GM03348 (cell line): ENCODE data around the gene PAQR5.
"Not testable (repeated sequence)": the region's sequence is repeated elsewhere in the genome, so short reads cannot be mapped to it uniquely, and the experiment has no call there.

Experiments used
- DNase-seq: peaks from one replicate; pipeline ENCODE4 v3.0.0; 2012; ENCODE audit warnings: low spot score

Gene PAQR5

DNA sequence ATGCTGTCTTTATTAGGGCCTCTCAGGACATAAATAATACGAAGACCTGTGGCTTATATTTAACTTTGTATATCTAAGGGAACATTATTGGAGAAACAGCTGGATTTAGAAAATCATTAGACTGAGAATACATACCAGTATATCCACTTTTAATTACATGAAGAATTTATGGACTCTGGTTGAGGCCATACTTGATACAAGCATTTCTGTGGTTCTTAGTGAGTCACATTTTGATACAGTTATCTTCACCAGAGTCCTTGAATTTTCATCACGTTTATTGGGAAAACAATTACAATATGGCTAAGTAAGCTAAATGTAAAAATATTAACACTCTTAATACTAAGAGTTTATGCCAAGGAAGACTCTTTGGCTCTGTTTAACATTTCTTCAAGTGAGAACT lies 125.3 kb downstream of the PAQR5 start:
- no peak for DNase-seq

DNA sequence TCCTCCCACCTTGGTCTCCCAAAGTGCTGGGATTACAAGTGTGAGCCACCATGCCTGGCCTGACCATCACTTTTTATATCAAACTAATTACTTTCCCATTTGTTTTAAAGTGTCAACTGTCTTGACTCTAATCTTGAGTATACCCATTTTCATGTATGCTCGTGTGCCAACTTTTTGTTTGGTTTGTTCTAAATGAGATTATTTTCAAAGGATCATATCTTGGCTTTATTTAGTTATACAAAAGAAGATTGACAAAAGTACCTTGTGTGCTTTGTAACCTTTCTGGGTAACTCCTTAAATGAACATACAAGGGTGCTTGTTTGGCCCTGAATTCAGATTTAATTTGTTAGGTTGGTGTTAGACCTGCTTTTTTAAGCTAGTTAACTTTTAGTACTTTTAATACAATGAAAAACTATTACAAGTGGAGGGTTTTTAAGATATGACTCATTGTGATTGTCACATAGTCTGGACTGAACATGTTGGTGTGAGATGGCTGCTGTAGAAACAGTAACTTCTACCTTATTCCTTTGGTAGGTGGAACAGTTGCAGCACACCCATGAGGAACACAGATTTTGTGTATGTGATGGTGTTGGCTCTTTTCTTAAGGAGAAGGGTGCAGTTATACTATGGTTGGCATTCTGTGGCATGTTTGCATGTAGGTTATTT lies 126.2 kb downstream of the PAQR5 start:
- DNase-seq, result no peak

DNA sequence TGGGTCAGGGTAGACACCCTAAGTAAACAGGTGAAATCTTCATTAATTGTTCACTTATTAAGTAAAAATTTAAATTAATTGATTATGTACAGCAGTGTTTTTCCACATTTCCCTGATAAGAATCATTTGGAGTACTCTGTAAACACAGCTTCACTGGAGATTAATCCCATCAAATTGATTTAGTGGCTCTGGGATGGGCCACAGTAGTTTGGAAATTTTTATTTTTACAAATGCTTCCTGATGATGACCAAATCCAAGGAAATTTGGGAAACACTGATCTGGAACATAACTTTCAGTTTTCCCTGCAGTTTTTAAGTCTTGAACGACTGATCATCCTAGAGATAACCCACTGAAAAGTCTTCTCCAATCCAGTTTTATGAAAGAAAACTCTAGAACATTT lies 135.1 kb downstream of the PAQR5 start:
- DNase-seq, result no peak

DNA sequence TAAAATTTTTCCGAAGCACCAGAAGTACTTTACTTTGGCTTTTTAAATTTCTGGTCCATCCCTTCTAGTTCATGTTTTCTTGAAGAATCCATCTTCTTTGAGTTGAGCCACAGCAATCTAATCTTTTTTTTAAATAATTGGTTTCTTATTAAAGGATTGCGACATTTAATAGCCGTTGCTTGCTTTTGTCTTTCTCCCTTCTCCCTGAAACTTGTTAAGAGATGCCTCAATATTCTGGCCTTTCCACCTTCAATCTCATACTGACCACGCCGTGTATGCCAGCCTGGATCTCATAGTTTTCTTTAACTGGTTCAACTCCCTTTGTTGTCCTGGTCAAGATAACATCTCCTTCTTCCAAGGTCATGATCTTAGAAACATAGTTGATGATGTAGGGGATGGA lies 135.5 kb downstream of the PAQR5 start:
- DNase-seq, result no peak

DNA sequence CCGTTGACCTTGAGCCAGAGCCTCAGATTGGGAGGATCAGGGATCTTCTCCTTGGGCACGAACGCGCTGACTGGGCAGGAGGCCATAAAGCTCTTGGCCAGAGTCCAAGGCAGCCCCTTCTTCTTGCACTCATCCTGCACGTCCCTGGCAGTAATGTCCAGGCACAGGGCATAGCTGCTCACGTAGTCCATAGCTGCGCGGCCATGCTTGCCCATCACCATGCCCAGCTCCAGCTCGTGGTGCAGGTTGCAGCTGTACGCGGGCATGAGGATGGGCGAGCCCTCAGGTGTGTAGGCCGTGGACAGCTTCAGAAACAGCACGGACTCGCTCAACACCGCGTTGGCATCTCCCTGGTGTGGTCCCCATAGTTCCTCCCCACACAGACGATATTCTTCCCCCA lies 136.0 kb downstream of the PAQR5 start:
- DNase-seq, result no peak

DNA sequence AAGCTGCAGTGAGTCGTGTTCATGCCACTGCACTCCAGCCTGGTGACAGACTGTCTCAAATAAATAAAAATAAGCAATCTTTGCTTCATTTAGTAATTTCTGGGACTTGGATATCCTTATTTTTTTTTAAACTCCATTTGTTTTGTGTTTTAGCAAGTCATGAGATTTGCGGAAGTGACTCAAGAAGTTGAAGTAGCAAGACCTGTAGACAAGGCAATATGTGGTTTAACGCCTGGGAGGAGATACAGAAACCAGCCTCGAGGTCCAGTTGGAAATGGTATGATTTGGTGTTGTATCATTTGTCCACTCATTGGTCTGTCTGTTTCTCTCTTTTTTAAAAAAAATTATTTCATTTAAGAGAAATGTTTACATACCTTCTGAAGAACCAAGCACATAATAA lies 137.3 kb downstream of the PAQR5 start:
- no peak for DNase-seq

DNA sequence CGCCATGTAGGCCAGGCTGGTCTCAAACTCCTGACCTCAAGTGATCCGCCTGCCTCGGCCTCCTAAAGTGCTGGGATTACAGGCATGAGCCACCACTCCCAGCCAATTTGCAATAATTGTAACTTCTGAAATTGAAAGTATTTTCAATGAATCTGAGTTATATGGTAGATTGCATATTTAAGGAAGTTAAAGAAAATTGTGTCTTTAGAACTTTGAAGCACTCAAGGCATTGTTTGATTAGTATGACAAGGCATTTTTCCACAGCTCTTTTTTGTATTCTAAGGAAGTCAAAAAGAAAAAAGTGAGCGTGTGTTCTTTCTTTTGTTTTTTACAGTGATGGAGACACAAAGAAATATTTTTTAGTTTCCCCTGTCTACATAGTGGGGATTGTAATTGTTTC lies 138.2 kb downstream of the PAQR5 start:
- no peak for DNase-seq

DNA sequence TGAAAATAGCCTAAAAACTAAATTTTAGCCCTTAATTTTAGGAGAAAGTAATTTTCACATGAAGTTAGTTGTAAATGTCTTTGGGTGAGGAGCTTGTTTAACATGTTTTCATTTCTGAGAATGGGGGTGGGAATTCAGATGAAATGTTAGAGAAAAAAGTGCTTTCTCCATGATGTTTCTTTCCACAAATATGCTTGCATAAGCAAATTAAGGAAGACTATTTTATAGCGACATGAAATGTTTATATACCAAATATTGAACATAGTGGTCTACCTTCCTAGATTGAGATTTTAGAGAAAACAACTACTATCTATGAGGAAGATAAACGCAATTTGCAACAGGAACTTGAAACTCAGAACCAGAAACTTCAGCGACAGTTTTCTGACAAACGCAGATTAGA lies 140.9 kb downstream of the PAQR5 start:
- no peak for DNase-seq

DNA sequence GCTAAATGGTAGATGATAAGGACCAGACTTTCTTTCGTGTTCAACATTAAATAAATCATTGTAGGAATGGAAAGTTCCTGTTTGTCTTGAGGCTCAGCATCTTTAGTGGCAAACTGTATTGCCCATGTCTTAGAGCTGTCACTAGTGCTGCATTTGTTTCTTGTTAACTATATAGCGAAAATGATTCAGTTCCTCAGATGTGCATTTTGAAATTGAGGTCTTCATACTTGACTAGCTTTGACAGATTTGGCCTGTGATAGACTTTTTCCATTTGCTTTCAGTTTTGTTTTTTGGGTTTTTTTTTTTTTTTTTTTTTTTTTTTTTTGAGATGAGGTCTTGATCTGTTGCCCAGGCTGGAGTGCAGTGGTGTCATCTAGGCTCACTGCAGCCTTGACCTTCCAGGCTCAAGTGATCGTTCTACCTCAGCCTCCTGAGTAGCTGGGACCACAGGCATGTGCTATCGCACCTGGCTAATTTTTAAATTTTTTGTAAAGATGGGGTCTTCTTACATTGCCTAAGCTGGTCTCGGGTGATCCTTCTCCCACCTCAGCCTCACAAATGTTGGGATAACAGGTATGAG lies 144.4 kb downstream of the PAQR5 start:
- DNase-seq, result no peak

DNA sequence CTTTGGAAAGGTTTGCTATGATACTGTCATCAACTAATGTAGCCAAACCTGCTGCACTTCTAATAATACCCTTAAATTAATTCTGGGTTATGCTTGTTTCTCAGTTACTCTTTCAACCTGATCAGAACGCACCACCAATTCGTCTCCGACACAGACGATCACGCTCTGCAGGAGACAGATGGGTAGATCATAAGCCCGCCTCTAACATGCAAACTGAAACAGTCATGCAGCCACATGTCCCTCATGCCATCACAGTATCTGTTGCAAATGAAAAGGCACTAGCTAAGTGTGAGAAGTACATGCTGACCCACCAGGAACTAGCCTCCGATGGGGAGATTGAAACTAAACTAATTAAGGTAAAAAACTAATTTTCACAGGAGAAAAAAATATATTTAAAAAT lies 146.0 kb downstream of the PAQR5 start:
- DNase-seq, result no peak

DNA sequence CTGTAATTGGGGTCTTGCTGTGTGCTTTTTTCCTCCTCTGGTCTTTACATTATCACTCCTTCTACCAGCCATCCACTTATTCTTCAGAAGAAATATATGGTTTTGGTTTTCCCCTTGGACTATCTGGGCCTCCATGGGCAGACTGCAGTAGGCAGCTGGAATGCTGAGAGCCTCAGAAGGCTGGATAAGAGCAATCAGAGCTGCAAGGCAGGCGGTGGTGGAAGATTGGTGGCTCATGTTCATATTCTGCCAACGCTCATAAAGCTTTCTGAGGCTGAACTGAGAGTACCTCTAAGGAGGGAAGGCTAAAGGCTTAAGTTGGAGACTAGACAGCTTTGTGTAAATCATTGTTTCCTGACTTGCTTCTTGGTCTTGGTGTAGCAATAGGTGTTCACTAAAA lies 148.2 kb downstream of the PAQR5 start:
- DNase-seq, result no peak

DNA sequence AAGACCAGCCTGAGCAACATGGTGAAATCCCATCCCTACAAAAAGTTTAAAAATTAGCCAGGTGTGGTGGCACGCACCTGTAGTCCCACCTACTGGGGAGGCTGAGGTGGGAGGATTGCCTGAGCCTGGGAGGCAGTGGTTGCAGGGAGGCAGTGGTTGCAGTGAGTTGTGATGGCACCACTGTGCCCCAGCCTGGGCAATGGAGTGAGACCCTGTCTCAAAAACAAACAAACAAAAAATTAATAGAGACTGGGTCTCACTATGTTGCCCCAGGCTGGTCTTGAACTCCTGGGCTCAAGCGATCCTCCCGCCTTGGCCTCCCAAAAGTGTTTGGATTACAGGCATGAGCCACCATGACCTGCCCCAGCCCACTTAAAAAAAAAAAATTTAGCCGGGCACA lies 151.5 kb downstream of the PAQR5 start:
- not testable (repeated sequence) for DNase-seq

DNA sequence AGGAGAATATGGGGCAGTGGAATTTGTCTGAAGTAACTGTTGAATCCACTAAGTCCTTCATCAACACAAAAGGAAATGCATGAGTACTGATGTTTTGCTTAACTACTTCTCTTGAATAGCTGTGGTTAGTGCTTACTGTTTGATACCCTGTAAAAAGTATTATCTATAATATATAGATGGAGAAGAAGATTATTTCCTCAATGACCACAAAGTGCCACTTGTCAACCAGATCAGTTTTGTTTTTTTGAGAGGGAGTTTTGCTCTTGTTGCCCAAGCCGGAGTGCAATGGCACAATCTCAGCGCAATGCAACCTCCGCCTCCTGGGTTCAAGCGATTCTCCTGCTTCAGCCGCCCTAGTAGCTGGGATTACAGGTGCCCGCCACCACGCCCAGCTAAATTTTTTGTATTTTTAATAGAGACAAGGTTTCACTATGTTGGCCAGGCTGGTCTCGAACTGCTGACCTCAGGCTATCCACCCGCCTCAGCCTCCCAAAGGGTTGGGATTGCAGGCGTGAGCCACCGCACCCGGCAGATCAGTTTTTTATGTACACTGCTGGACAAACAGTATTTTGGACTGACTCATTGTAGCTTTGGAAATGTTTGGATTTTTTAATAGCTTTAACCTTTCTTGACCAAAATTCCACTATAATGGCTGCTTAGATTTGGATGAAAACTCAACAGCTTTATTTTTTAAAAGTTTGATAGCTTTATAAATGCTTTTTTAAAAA lies 152.4 kb downstream of the PAQR5 start:
- no peak for DNase-seq

DNA sequence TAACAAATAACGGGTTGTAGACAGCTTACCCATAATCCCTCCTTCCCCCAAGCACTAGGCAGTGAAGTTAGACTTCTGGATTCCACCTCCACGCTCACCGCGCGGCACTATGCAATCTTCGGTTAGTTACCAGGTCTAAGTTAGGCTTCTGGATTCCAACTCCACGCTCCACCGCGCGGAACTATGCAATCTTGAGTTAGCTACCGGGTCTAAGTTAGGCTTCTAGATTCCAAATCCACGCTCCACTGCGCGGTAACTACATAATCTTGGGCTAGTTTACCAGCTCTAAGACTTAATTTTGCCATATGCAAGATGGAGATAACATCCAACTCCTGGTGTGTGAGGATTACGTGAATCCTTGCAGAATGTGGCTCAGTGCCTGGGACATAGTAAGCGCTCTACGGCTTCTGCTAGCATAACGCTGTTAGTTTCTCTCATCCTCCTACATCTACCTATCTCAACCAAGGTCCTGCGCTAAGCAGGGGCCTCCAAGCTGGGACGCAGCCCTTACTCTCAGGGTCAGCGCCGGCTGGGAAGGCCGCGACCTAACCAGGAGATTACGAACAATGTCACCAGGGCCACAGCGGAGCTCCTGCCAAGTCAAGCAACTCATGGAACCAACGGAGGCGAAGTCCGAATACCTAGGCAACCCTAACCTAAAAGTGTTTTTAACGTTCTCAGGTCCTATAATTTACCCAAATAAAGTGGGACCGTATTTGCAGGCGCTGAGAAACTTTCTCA lies 153.4 kb downstream of the PAQR5 start:
- DNase-seq, result peak; percentile 20

DNA sequence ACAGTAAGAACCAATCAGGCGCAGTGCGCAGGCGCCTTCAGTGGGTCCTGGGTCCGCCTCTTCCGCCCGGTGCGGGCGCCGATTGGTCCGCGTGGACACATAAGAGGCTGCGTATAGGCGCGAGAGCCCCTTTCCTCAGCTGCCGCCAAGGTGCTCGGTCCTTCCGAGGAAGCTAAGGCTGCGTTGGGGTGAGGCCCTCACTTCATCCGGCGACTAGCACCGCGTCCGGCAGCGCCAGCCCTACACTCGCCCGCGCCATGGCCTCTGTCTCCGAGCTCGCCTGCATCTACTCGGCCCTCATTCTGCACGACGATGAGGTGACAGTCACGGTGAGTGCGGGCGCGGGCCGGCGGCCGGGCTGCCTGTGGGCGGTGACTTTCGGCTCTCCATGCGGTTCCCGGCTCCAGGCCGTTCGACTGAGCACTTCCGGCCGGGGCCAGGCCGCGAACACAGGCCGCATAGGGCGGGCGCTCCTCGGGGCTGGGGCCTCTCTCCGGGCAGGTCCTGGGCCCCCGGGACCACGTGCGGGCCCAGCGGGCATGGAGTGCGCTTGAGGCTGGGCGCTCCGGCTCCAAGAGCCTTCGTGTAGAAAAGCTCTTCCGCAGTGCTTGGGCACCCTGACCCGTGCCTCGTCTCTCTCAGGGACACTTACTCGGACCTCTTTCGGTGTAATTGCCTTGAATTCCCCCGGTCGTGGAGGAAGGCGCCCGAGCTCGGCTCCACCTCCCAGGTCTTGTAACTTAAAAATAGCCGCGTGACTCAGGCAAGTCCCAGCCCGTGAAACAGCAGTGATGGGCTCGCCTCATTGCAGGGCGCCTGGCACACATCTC lies 154.2 kb downstream of the PAQR5 start, which contains the start of gene RPLP1:
Gene RPLP1, plus strand, starts transcription at position 127 of the 830 bp plus-strand sequence. Its CDS starts 131 bp downstream, at position 258.
- peak; percentile 98 for DNase-seq

DNA sequence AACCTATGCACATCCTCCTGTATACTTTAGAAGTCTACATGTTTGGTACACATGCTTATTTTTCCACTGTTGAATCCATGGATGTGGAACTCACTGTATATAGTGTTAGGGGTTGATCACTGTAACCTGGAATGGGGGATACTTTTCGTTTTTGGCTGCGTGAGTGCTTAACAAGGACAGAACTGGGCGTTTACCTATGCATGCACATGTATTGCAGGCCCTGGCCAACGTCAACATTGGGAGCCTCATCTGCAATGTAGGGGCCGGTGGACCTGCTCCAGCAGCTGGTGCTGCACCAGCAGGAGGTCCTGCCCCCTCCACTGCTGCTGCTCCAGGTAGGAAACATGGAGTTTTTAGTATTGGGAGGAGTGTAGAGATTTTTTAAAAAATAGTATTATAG lies 156.2 kb downstream of the PAQR5 start:
- DNase-seq, result no peak

DNA sequence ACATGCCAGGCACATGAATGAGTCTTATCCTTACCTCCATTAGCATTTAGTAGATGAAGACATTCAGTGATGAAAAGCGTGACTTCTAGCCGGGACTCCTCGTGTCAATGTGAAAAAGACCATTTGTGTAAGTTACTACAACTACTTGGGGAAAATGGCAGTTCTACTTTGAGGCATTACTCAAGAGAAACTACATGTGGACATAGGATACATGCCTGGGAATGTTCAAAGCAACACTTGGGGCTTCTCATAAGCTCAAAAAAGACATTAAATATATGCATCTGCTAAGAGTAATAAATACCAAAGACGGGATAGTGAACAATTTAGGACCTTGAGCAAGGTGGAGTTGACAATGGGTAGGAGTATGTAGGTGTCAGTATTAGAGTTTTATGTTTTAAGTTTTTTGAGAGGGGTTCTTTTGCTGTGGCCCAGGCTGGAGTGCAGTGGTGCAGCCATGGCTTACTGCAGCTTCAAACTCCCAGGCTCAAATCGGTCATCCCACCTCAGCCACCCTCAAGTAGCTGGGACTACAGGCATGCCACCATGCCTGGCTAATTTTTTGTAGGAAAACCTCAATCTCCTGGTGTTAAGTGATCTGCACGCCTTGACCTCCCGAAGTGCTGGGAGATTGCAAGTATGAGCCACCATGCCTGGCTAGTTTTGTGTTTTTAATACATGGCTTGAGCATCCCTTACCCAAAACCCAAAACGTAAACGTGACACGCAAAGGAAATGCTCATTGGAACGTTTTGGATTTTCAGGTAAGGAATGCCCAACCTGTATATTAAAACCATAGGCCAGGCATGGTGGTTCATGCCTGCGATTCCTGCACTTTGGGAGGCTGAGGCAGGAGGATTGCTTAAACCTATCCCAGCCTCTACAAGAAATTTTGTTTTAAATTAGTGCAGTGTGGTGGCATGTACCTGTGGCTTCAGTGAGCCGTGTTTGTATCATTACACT lies 157.8 kb downstream of the PAQR5 start:
- no peak for DNase-seq
